PC-9 (cell line): Measurements from ENCODE around the gene PCDHGA2.

Experiments
- EZH2 ChIP-seq: fragments of 200-600 bp; sonication (generic); IDR thresholded peaks from 2 replicates; pipeline ENCODE4 v1.8.0; 2017; ENCODE audit warnings: antibody characterized with exemption, low read depth
- TF ChIP-seq, protein P1 (sequence below): fragments of 200-600 bp; sonication (generic); conservative IDR thresholded peaks from 2 replicates; pipeline ENCODE4 v1.6.1; 2017; ENCODE audit warnings: mixed run types, antibody characterized with exemption, mild to moderate bottlenecking, moderate library complexity

DNA sequence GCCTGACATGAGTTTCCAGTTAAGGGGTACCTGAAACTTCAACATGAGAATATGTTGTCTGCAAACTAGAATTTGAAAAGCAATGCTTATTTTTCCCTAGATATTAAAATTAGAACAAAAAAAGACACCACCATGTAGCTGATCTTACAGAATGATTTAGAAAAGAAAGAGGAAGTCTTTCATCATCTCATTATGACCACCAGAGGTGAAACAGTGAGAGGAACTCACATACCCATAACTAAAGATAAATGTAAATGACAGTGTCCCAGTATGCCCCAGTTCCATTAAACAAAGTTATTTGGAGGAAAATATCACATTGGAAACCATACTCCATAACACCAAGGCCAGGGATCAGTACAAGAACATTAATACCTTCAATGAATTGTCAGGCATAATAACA is 24.8 kb upstream of the PCDHGA2 start:
- TF ChIP-seq, protein P1, sequence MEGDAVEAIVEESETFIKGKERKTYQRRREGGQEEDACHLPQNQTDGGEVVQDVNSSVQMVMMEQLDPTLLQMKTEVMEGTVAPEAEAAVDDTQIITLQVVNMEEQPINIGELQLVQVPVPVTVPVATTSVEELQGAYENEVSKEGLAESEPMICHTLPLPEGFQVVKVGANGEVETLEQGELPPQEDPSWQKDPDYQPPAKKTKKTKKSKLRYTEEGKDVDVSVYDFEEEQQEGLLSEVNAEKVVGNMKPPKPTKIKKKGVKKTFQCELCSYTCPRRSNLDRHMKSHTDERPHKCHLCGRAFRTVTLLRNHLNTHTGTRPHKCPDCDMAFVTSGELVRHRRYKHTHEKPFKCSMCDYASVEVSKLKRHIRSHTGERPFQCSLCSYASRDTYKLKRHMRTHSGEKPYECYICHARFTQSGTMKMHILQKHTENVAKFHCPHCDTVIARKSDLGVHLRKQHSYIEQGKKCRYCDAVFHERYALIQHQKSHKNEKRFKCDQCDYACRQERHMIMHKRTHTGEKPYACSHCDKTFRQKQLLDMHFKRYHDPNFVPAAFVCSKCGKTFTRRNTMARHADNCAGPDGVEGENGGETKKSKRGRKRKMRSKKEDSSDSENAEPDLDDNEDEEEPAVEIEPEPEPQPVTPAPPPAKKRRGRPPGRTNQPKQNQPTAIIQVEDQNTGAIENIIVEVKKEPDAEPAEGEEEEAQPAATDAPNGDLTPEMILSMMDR = no peak
- no peak for TF ChIP-seq EZH2
